HL-60 (cell line): ENCODE data around the gene ASTN2.

Experiments
- DNase-seq, 2 experiments: peaks; one replicate each; pipeline ENCODE4 v3.0.0-alpha.2; 2010 to 2020; ENCODE audit warnings: low read depth in 1 of 2, low spot score in 1 of 2
- H3K27ac ChIP-seq: fragments of 250-450 bp; sonication (Bioruptor Pico); replicated peaks from 2 replicates; pipeline ENCODE4 v1.5.1; 2020; ENCODE audit warnings: mild to moderate bottlenecking, moderate library complexity
- H3K27me3 ChIP-seq: fragments of 250-450 bp; sonication (Bioruptor Pico); 2 replicates; pipeline ENCODE4 v1.5.1; 2021; ENCODE audit warnings: mild to moderate bottlenecking, moderate library complexity; ENCODE audit not compliant: insufficient read depth, poor library complexity, severe bottlenecking
- H3K4me3 ChIP-seq: replicated peaks from 2 replicates; pipeline ENCODE4 v1.5.1; 2011; ENCODE audit warnings: mild to moderate bottlenecking, control low read depth, low read length; ENCODE audit not compliant: insufficient read depth
- CTCF ChIP-seq: IDR thresholded peaks from one replicate; pipeline ENCODE4 v1.5.1; 2011; ENCODE audit warnings: low read length, control low read depth, inconsistent platforms; ENCODE audit not compliant: insufficient read depth
- GABPA ChIP-seq: IDR thresholded peaks from 2 replicates; pipeline ENCODE4 v1.6.1; 2012; ENCODE audit warnings: low read depth
- POLR2AphosphoS5 ChIP-seq: IDR thresholded peaks from 2 replicates; pipeline ENCODE4 v1.6.1; 2012; ENCODE audit warnings: low read depth
- REST ChIP-seq: IDR thresholded peaks from 2 replicates; pipeline ENCODE4 v1.6.1; 2012; ENCODE audit warnings: low read depth; ENCODE audit not compliant: insufficient replicate concordance
- SPI1 ChIP-seq: IDR thresholded peaks from 2 replicates; pipeline ENCODE4 v1.6.1; 2012; ENCODE audit warnings: low read depth, mild to moderate bottlenecking, borderline replicate concordance

Gene ASTN2

GRCh38 chr9:116406469-116406868 is 1008.4 kb downstream of the ASTN2 start:
- Histone ChIP-seq H3K27me3 (peaks cover 5% of the 10 kb centered on the region), H3K4me3 (no peak overlapping the region), H3K27ac (no peak overlapping the region)
- DNase-seq: no peak
- TF ChIP-seq CTCF: no peak
- TF ChIP-seq POLR2AphosphoS5: no peak
- no peak for TF ChIP-seq REST
- TF ChIP-seq GABPA: no peak
- TF ChIP-seq SPI1: no peak

GRCh38 chr9:116405321-116405720 is 1009.5 kb downstream of the ASTN2 start:
- Histone ChIP-seq H3K27ac (no peak overlapping the region), H3K4me3 (no peak overlapping the region), H3K27me3 (peaks cover 5% of the 10 kb centered on the region)
- no peak for DNase-seq
- TF ChIP-seq POLR2AphosphoS5 (no peak), REST (no peak), GABPA (no peak), CTCF (no peak)

GRCh38 chr9:116404228-116404627 is 1010.6 kb downstream of the ASTN2 start:
- TF ChIP-seq SPI1 (no peak), GABPA (no peak), CTCF (no peak), POLR2AphosphoS5 (no peak), REST (no peak)
- DNase-seq: no peak
- Histone ChIP-seq H3K4me3 (no peak overlapping the region), H3K27me3 (peaks cover 3% of the 10 kb centered on the region), H3K27ac (no peak overlapping the region)
